Upper lobe of left lung (tissue), 4 donors: ENCODE results near the gene HSD17B4.

Experiments used
- EP300 ChIP-seq, 4 donors: sonication (generic); formaldehyde crosslinking; IDR thresholded peaks; one replicate each; pipeline ENCODE4 v1.5.1; 2017; ENCODE audit warnings: antibody characterized with exemption in 4 of 4, control low read depth in 2 of 4
- POLR2A ChIP-seq, 4 donors: fragments of 450-650 bp; IDR thresholded peaks; one replicate each; pipeline ENCODE4 v1.5.1; 2016 to 2017; ENCODE audit warnings: antibody characterized with exemption in 4 of 4, mild to moderate bottlenecking in 2 of 4
- POLR2AphosphoS5 ChIP-seq, 2 donors: sonication (generic); formaldehyde crosslinking; IDR thresholded peaks; one replicate each; pipeline ENCODE4 v1.5.1; 2017; ENCODE audit warnings: antibody characterized with exemption in 2 of 2
- TF ChIP-seq, protein P1 (sequence below), 6 experiments: fragments of 450-650 bp in 4 of 6; fragments of 200-600 bp in 2 of 6; sonication (generic) in 2 of 6; IDR thresholded peaks; one replicate each; pipeline ENCODE4 v1.5.1; 2016 to 2019; ENCODE audit warnings: antibody characterized with exemption in 6 of 6

DNA sequence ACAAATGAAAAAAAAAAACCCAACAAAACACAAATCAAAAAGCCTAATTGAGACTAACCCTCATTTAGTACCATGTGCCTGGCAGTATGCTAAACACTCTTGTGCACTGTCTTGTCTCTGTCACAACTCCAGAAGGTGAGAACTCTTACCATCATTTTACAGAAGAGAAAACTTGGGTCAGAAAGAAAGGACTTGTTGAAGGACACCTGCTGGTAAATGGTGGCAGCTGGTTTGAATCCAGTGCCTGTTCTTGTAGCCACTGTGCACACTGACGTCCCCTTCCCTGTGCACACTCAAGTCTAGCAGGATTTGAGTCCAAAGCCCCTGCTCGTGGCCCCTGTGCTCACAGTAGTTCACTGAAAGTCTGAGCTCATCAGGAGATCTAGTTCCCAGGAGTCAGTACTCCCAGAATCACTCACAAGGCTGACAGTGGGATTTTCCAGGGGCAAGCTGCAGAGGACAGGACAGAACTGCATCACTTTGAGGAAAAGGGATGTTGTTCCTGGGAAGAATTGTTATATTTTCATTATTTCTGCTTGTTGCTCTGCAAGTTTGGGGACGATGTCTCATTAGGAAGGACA lies 43.0 kb upstream of the HSD17B4 start:
- TF ChIP-seq, protein P1, sequence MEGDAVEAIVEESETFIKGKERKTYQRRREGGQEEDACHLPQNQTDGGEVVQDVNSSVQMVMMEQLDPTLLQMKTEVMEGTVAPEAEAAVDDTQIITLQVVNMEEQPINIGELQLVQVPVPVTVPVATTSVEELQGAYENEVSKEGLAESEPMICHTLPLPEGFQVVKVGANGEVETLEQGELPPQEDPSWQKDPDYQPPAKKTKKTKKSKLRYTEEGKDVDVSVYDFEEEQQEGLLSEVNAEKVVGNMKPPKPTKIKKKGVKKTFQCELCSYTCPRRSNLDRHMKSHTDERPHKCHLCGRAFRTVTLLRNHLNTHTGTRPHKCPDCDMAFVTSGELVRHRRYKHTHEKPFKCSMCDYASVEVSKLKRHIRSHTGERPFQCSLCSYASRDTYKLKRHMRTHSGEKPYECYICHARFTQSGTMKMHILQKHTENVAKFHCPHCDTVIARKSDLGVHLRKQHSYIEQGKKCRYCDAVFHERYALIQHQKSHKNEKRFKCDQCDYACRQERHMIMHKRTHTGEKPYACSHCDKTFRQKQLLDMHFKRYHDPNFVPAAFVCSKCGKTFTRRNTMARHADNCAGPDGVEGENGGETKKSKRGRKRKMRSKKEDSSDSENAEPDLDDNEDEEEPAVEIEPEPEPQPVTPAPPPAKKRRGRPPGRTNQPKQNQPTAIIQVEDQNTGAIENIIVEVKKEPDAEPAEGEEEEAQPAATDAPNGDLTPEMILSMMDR (IDR thresholded peaks at IDR 0.05) = no peak
- TF ChIP-seq POLR2AphosphoS5 (IDR thresholded peaks at IDR 0.05) (no peak), POLR2A (IDR thresholded peaks at IDR 0.05) (no peak), EP300 (IDR thresholded peaks at IDR 0.05) (no peak)
